ENCODE results near the gene NAA10.

DNA sequence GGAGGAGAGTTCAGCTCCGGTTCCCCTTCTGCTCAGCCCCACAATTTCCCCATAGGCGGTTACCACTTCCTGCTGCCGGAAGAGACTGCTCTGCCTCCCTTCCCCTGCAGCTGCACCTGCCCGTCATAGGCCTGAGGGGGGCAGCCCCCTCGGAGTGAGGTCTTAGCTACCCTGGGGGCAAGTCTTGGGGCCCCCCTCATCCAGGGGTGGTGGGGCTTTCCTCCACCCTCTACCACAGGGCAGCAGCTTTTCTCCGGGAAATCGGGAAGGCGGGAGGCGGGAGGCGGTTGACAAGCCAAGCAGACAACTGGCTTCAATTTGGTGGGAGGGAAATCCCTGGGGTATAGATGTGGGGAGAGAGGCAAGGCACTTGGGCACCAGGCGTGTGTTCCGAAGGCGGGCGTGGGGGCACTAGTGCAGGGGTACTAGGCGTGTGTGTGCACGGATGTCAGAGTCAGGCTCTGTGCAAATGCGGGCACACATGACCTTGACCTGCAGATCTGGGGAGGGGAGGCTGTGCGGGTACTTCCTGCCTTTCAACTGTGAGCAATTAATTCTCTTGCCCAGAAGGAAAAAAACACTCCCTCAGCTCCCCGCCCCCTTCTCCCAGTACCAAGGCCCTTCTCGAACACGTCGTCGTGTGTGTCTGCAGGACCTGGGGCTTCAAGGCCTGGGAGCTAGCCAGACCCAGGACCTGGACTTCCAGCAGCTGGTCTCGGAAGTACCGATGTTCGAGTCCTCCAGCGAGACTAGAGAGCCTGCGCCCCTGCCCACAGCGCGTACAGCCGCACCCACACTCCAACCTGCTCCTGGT, 7.8 kb downstream of the NAA10 start:
- TF ChIP-seq CTCF (IDR thresholded peaks at IDR 0.05) (no peak), POLR2A (IDR thresholded peaks at IDR 0.05) (no peak)

Measured in thyroid gland (tissue), 4 donors.